HTERT RPE-1 (cell line): ENCODE results near the gene ACKR3.

Source experiments
- in situ Hi-C: fragments of 300-500 bp; cut with MboI; formaldehyde crosslinking; loops from 4 replicates; pipeline ENCODE4 v1.14.3; 2020; ENCODE audit warnings: low sequenced_read_pairs

The ACKR3 gene

GRCh38 chr2:236569573-236569973, at the start of gene ACKR3:
Gene ACKR3, plus strand, starts transcription at chr2:236569825. Its CDS starts 10,641 bp downstream, at chr2:236580466.
- in situ Hi-C loops = no loop called here

GRCh38 chr2:236521556-236521955, 48.1 kb upstream of the ACKR3 start:
- in situ Hi-C loops = no loop called here

- in situ Hi-C loops = no loop called here
Observed at GRCh38 chr2:236523249-236523648, 46.4 kb upstream of the ACKR3 start.

GRCh38 chr2:236525411-236525997, 44.1 kb upstream of the ACKR3 start:
- in situ Hi-C loops = no loop called here

GRCh38 chr2:236526455-236527158, 43.0 kb upstream of the ACKR3 start:
- in situ Hi-C loops = no loop called here

- in situ Hi-C loops = no loop called here
Observed at GRCh38 chr2:236527159-236527630, 42.4 kb upstream of the ACKR3 start.

GRCh38 chr2:236529606-236530005, 40.0 kb upstream of the ACKR3 start:
- in situ Hi-C loops = no loop called here

- in situ Hi-C loops = no loop called here
Observed at GRCh38 chr2:236530512-236530911, 39.1 kb upstream of the ACKR3 start.

- in situ Hi-C loops = no loop called here
Observed at GRCh38 chr2:236531195-236531594, 38.4 kb upstream of the ACKR3 start.

- in situ Hi-C loops = no loop called here
Observed at GRCh38 chr2:236531996-236532395, 37.6 kb upstream of the ACKR3 start.

- in situ Hi-C loops = no loop called here
Observed at GRCh38 chr2:236533343-236533742, 36.3 kb upstream of the ACKR3 start.

- in situ Hi-C loops = no loop called here
Observed at GRCh38 chr2:236535024-236535423, 34.6 kb upstream of the ACKR3 start.

GRCh38 chr2:236536727-236537398, 32.8 kb upstream of the ACKR3 start:
- in situ Hi-C loops = no loop called here

GRCh38 chr2:236538242-236538641, 31.4 kb upstream of the ACKR3 start:
- in situ Hi-C loops = no loop called here

GRCh38 chr2:236541008-236541562, 28.5 kb upstream of the ACKR3 start:
- in situ Hi-C loops = no loop called here

- in situ Hi-C loops = no loop called here
Observed at GRCh38 chr2:236544362-236544761, 25.3 kb upstream of the ACKR3 start.

GRCh38 chr2:236545248-236545658, 24.4 kb upstream of the ACKR3 start:
- in situ Hi-C loops = no loop called here

GRCh38 chr2:236545814-236546480, 23.7 kb upstream of the ACKR3 start:
- in situ Hi-C loops = no loop called here

- in situ Hi-C loops = no loop called here
Observed at GRCh38 chr2:236546561-236547002, 23.0 kb upstream of the ACKR3 start.

GRCh38 chr2:236547725-236548124, 21.9 kb upstream of the ACKR3 start:
- in situ Hi-C loops = no loop called here
